Measurements from ENCODE around the gene C16orf46.

DNA sequence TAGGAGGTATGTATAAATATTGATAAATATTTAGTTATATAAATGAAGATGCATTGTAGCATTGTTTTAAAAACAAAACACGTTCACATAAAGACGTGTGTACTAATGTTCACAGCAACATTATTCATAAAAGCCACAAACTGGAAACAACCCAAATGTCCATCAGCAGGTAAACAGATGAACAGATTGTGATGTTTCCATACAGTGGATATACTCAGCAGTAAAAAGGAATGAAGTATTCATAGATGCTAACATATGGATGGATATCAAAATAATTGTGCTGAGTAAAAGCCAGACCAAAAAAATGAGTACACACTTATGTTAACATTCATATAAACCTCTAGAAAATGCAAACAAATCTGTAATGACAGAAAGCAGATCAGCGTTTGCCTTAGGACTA lies 64.1 kb downstream of the C16orf46 start:
- TF ChIP-seq GATA2 (IDR thresholded peaks at IDR 0.05; ENCODE audit: low read depth, low read length) (no peak), GATA3 (IDR thresholded peaks at IDR 0.05; ENCODE audit: low read depth, low read length) (no peak)
